Breast epithelium (tissue), 4 donors: ENCODE results near the gene IL36B. TPM values are rescaled to one million over a fixed set of nuclear protein-coding genes. Genes with fewer than 3 reads are reported as not detected.

Experiments used
- DNase-seq, 2 donors: peaks; one replicate each; pipeline ENCODE4 v3.0.0-alpha.2; 2019; ENCODE audit warnings: low spot score in 2 of 2
- H3K27ac ChIP-seq, 2 donors: fragments of 200-600 bp; sonication (generic) in 1 of 2; one replicate each; pipeline ENCODE4 v1.5.1; 2016 to 2019; ENCODE audit warnings: mild to moderate bottlenecking in 1 of 2
- H3K27me3 ChIP-seq, 2 donors: fragments of 200-600 bp; sonication (generic) in 1 of 2; one replicate each; pipeline versions ENCODE4 v1.5.1 to v1.6.0; 2017 to 2019; ENCODE audit warnings: control low read depth in 1 of 2, mild to moderate bottlenecking in 1 of 2
- H3K36me3 ChIP-seq: fragments of 200-600 bp; one replicate; pipeline ENCODE4 v1.5.1; 2019
- H3K4me1 ChIP-seq, 2 donors: fragments of 200-600 bp; sonication (generic); one replicate each; pipeline ENCODE4 v1.5.1; 2016 to 2019; ENCODE audit warnings: control low read depth in 1 of 2
- H3K4me3 ChIP-seq, 3 donors: fragments of 200-600 bp; sonication (generic); 1 replicate in 2 of 3; 2 replicates in 1 of 3; pipeline ENCODE4 v1.5.1; 2016 to 2019; ENCODE audit warnings: mild to moderate bottlenecking in 3 of 3, moderate library complexity in 2 of 3
- H3K9me3 ChIP-seq, 2 donors: fragments of 200-600 bp; sonication (generic) in 1 of 2; one replicate each; pipeline ENCODE4 v1.5.1; 2016 to 2019; ENCODE audit warnings: control low read depth in 1 of 2
- CTCF ChIP-seq, 3 donors: fragments of 450-650 bp; IDR thresholded peaks; one replicate each; pipeline ENCODE4 v1.5.1; 2016 to 2017; ENCODE audit warnings: antibody characterized with exemption in 3 of 3, mild to moderate bottlenecking in 3 of 3, moderate library complexity in 3 of 3
- POLR2A ChIP-seq: fragments of 450-650 bp; IDR thresholded peaks from one replicate; pipeline ENCODE4 v1.6.1; 2016; ENCODE audit warnings: antibody characterized with exemption, mild to moderate bottlenecking, moderate library complexity
- POLR2AphosphoS5 ChIP-seq, 3 donors: sonication (generic); formaldehyde crosslinking; IDR thresholded peaks; one replicate each; pipeline ENCODE4 v1.6.1; 2017; ENCODE audit warnings: antibody characterized with exemption in 3 of 3
- intact Hi-C: fragments of 100-400 bp; cut with DNase I; formaldehyde crosslinking; loops from one replicate; pipeline ENCODE4 v1.15.1; 2023; ENCODE audit warnings: low total_unique reads
- total RNA-seq, 3 donors: library from RNA; depleted of rRNA; stranded (reverse); fragments of >200 nt; gene quantifications; one replicate each; pipeline ENCODE4 v1.1.0, GENCODE V29; 2016

IL36B gene
- total RNA-seq, 3 donors from 2014 or later: not detected

DNA sequence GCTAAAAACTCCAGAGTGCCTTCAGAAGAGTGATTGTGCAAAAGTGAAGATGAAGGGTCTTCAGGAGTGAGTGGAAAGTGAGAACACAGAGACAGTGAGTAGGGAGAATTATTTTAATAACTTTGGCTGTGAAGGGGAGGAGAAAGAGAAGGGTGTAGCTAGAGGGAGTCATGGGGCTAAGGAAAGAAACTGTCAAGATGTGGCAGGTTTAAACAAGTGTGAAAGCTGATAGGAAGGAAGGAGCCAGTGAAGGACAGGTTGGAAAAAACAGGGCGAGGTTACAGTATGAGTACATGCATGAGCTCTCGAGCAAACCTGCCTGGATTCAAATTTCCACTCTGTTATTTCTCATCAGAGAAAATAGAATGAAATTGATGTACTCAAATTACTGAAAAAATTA lies 32.9 kb upstream of the IL36B start:
- H3K27ac ChIP-seq: no peak overlapping the region
- peaks cover 0 to 5% of the 10 kb centered on the region in 2 donors for H3K27me3 ChIP-seq
- H3K36me3 ChIP-seq: no peaks in the 10 kb centered on the region
- no peak for TF ChIP-seq POLR2AphosphoS5 (IDR thresholded peaks at IDR 0.05)
- no peak for TF ChIP-seq POLR2A
- TF ChIP-seq CTCF (IDR thresholded peaks at IDR 0.05): no peak
- H3K4me1 ChIP-seq: no peaks in the 10 kb centered on the region
- DNase-seq: no peak
- no peak overlapping the region for H3K4me3 ChIP-seq
- no peaks in the 10 kb centered on the region for H3K9me3 ChIP-seq
- intact Hi-C loops: no loop called here

DNA sequence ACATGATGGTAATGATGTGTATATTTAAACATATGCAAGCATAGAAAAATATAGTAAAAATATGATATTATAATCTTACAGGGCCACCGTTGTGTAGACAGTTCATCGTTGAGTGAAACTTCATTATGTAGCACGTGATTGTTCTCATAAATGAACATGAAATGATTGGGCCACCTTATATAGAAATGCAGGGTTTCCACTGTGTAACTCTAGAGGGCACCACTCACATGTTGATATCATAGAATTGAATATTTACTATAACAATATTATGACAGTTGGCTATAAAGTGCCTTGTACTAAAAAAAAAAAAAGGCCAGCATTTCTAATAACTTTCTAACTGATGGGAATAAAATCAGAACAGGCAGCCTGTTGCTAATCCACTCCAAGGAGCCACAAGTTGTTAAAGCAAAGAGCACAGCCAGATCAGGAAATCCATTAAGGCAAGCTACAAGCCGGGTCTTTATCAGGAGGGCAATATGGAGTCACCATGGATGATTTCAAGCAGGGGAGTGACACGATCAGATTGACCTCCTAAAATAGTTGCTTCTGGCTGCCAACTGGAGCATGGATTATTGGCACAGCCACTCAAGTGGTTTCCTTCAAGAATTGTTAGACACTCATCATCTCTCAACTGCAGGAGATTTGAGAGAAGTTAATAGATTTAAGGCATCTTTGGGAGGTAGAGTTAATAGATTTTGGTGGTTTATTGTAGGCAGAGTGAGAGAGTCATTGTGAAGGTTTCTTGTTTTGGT lies 31.8 kb upstream of the IL36B start:
- TF ChIP-seq POLR2A (no peak), POLR2AphosphoS5 (IDR thresholded peaks at IDR 0.05) (no peak), CTCF (IDR thresholded peaks at IDR 0.05) (no peak)
- Histone ChIP-seq H3K4me3 (no peak overlapping the region), H3K27ac (no peak overlapping the region), H3K36me3 (no peaks in the 10 kb centered on the region), H3K27me3 (peaks cover 0 to 5% of the 10 kb centered on the region in 2 donors), H3K9me3 (no peaks in the 10 kb centered on the region), H3K4me1 (no peaks in the 10 kb centered on the region)
- DNase-seq: no peak
- intact Hi-C loops: no loop called here

- no peak for DNase-seq
- no peaks in the 10 kb centered on the region for H3K9me3 ChIP-seq
- TF ChIP-seq CTCF (IDR thresholded peaks at IDR 0.05): no peak
- intact Hi-C loops: no loop called here
- peaks cover 0 to 5% of the 10 kb centered on the region in 2 donors for H3K27me3 ChIP-seq
- no peak overlapping the region for H3K4me3 ChIP-seq
- H3K36me3 ChIP-seq: no peaks in the 10 kb centered on the region
- H3K27ac ChIP-seq: no peak overlapping the region
- H3K4me1 ChIP-seq: no peaks in the 10 kb centered on the region
These were observed 30.6 kb upstream of the IL36B start for GRCh38 chr2:113083296-113083695.

- intact Hi-C loops: no loop called here
- no peak overlapping the region for H3K27ac ChIP-seq
These were observed 29.0 kb upstream of the IL36B start for GRCh38 chr2:113081488-113082210.

More at GRCh38 chr2:113081488-113082210, 29.0 kb upstream of the IL36B start:
- Histone ChIP-seq H3K4me1 (no peaks in the 10 kb centered on the region), H3K9me3 (no peaks in the 10 kb centered on the region), H3K27me3 (peaks cover 0 to 5% of the 10 kb centered on the region in 2 donors), H3K36me3 (no peaks in the 10 kb centered on the region), H3K4me3 (no peak overlapping the region)
- no peak for TF ChIP-seq CTCF (IDR thresholded peaks at IDR 0.05)
- TF ChIP-seq POLR2A: no peak
- TF ChIP-seq POLR2AphosphoS5 (IDR thresholded peaks at IDR 0.05): no peak
- no peak for DNase-seq
